Keratinocyte (primary cell): ENCODE data around the gene CPS1.

Experiments used
- CTCF ChIP-seq, 3 experiments: IDR thresholded peaks in 1 of 3; conservative IDR thresholded peaks in 1 of 3; optimal IDR thresholded peaks in 1 of 3; 2 replicates in 2 of 3; 3 replicates in 1 of 3; pipeline versions ENCODE3 to v1.5.1; 2011; ENCODE audit warnings: low read length in 3 of 3, mild to moderate bottlenecking in 3 of 3, moderate library complexity in 2 of 3, control low read depth in 1 of 3, inconsistent platforms in 1 of 3; ENCODE audit not compliant: insufficient read depth in 2 of 3; ENCODE audit errors: extremely low read depth in 1 of 3
- EZH2 ChIP-seq: IDR thresholded peaks from one replicate; pipeline ENCODE4 v1.6.1; 2012; ENCODE audit warnings: inconsistent platforms, mild to moderate bottlenecking, low read length, moderate library complexity

- TF ChIP-seq CTCF (optimal IDR thresholded peaks at IDR 0.05 in 1 of 3, IDR thresholded peaks at IDR 0.05 in 1 of 3, conservative IDR thresholded peaks at IDR 0.05 in 1 of 3; ENCODE audit: extremely low read depth in 1 of 3, insufficient read depth in 2 of 3, low read length in 3 of 3) (no peak), EZH2 (no peak)
Measured at GRCh38 chr2:210522399-210522798, 34.0 kb upstream of the CPS1 start.
